GM19468 (cell line): ENCODE results near the gene RAB19.
"Not testable (repeated sequence)": the region's sequence is repeated elsewhere in the genome, so short reads cannot be mapped to it uniquely, and the experiment has no call there.

Experiments
- ATAC-seq: cut with Tn5 transposase; IDR thresholded peaks from one replicate; pipeline ENCODE4 v1.9.1; 2021; ENCODE audit warnings: mild to moderate bottlenecking, moderate library complexity, moderate number of reproducible peaks; ENCODE audit not compliant: unreplicated experiment; ENCODE audit errors: extremely low read depth

The RAB19 gene

GRCh38 chr7:140448781-140449480 lies 45.1 kb downstream of the RAB19 start:
- ATAC-seq = no peak

- no peak for ATAC-seq
Observed at GRCh38 chr7:140451716-140452115, 47.9 kb downstream of the RAB19 start.

GRCh38 chr7:140453273-140453672 lies 49.4 kb downstream of the RAB19 start:
- ATAC-seq = no peak

DNA sequence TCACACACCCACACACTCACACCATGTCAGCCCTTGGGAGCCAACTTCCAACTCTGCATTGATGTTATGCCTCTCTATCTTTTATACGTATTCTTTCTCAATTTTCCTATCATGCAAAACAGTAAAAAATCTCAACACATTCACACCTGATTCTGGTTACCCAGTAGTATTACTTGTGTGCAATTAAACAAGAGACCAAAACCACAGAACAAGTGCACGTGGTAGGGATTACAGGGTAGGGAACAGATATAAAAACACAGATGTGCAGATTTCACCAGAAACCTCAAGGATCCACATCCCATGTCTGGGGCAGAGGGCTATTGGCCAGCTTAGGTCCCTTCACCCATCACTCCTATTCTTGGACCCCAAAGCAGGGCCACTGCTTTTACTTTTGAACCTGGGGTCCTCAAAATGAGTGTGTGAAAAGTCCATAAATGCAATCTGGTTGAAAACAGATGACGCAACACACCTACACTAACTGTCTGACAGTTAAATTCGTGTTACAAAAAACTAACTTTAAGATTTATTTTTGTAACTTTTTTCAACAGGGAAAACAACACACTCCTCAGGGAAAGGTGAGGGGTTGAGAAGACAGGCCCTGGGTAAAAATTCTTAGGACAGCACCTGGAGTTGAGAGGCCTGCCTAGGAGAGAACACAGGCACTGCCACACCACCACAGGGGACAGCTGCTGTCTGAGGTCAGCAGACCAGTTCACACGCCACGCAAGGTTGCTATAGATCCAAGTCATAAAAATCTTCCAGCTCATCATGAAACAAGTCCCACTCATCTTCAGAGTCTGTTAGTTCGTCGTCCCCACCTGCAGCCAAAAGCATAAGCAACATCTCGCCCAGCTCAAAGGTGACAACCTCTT lies 50.2 kb downstream of the RAB19 start:
- not testable (repeated sequence) for ATAC-seq

DNA sequence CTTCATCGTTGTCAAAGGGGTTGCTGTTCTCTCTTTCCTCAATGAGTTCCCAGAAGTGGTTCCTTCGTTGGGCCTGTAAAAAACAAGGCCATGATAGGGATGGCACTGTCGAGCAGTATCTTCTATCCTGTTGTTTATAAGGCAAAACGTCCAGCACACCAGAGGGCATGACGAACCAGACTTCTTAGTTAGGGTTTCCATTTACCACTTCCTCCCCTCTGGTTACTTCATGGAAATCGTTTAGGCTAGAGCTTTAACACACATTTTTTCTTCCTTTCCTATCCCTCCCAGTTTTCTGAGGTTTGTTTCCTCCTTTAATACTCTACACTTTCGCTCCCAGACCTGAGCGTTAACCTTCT lies 50.8 kb downstream of the RAB19 start:
- no peak for ATAC-seq

DNA sequence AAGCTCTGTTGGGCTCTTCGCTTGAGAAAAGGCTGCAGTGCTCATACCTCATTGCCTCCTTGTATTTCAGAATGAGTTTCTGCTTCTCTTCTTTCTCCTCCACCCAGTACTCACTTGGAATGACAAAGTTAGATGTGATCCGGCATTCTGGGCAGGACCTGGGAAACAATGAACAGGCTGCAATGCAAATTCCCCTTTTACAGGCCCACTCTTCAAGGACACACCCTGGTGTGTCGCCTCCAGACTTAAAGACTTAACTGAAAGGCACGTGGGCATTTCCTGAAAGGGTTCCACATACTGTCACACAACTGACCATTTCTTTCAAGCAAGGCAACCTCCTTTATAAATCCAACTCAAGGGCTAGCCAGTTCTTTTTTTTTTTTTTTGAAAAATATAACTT lies 51.9 kb downstream of the RAB19 start:
- no peak for ATAC-seq

DNA sequence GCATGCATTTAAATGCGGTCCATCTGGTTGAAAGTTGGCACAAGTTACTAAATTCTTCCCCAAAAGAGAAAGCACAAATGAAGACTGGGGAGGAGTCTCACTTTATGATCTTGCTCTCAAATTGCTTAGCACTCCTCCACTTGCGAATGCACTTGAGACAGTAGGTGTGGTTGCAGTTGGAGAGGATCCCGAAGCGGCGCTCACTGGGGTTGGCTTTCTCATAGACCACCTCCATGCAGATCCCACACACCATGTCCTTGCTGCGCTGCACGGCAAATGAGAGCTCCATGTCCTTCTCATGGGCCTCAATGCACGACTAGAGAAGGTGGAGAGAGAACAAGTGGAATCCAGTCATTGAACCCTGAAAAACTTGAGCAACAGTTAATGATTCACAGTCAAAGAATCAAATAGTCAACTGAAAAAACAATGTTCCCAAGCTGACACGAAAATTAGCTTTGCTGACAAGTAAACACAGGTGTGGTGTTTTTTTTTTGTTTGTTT lies 52.7 kb downstream of the RAB19 start:
- ATAC-seq = no peak

DNA sequence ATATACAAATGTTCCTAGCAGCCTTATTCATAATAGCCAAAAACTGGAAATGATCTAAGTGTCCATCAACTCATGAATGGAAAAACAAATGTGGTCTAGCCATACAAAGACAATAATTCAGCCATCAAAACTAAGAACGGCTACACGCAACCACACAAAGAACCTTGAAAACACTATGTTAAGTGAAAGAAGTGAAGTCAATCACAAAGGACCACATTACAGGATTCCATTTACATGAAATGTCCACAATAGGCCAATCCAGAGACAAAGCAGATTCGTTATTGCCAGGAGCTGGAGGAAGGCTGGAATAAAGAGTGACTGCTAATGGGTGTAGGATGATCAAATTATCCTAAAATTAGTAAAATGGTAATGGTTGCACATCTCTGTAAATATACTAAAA lies 54.3 kb downstream of the RAB19 start:
- ATAC-seq = no peak

DNA sequence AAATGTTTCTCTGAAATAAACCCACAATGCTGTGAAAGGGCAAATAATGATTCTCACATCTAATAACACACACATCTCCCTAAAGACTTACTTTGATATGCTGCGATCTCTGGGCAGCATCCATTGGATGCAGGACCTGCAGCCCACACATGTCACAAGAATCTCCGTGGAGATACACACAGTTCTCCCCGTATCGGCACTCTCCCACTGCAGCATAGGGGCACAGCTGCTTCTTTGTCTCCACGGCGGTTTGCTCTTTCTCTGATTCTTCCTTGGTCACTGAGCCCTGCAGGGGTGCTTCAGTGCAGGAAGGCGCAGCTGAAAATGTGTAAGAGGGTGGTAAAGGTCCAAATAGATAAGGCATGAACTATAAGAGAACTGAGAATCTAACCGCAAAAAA lies 55.1 kb downstream of the RAB19 start:
- ATAC-seq = no peak

DNA sequence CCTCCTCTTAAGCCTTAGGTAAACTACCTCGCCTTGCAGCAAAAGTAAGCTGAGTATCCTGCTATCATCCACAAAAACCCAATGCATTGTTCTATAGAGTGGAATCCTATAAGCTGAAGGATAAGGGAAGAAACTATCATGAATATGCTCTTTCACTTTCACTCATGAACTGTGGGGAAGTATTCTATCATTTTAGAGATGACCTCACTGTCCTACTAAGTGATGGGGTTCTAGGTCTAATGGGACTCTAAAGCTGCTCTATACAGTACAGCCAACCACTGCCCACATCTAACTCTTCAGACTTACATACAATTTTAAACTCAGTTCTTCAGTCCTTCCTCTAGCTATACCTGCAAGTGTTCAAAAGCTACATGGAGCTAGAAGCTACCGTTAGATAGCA lies 59.3 kb downstream of the RAB19 start:
- ATAC-seq = no peak

- ATAC-seq = no peak
Observed at GRCh38 chr7:140475747-140476333, 72.0 kb downstream of the RAB19 start.

DNA sequence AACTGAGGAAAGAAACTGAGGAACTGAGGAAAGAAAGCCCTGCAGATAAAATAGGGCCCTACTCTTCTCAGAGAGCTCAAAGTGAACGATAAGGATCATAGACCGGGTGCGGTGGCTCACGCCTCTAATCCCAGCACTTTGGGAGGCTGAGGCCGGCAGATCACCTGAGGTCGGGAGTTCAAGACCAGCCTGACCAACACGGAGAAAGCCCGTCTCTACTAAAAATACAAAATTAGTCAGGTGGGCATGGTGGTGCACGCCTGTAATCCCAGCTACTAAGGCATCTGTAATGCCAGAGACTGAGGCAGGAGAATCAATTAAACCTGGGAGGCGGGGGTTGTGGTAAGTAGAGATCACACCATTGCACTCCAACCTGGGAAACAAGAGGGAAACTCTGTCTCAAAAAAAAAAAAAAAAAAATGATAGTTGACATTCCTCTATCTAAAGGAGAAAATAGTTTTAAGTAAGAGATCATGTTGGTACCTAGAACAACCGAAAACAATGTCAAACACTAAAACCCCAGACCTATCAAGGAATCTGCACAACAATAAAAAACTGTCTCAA lies 72.9 kb downstream of the RAB19 start:
- no peak for ATAC-seq
